Breast epithelium (tissue), 4 donors: Measurements from ENCODE around the gene KLF8. TPM values are rescaled to one million over a fixed set of nuclear protein-coding genes. Genes with fewer than 3 reads are reported as not detected.

Experiments used
- DNase-seq, 2 donors: peaks; one replicate each; pipeline ENCODE4 v3.0.0-alpha.2; 2019; ENCODE audit warnings: low spot score in 2 of 2
- H3K27ac ChIP-seq, 2 donors: fragments of 200-600 bp; sonication (generic) in 1 of 2; one replicate each; pipeline ENCODE4 v1.5.1; 2016 to 2019; ENCODE audit warnings: mild to moderate bottlenecking in 1 of 2
- H3K27me3 ChIP-seq, 2 donors: fragments of 200-600 bp; sonication (generic) in 1 of 2; one replicate each; pipeline versions ENCODE4 v1.5.1 to v1.6.0; 2017 to 2019; ENCODE audit warnings: control low read depth in 1 of 2, mild to moderate bottlenecking in 1 of 2
- H3K36me3 ChIP-seq: fragments of 200-600 bp; one replicate; pipeline ENCODE4 v1.5.1; 2019
- H3K4me1 ChIP-seq, 2 donors: fragments of 200-600 bp; sonication (generic); one replicate each; pipeline ENCODE4 v1.5.1; 2016 to 2019; ENCODE audit warnings: control low read depth in 1 of 2
- H3K4me3 ChIP-seq, 3 donors: fragments of 200-600 bp; sonication (generic); 1 replicate in 2 of 3; 2 replicates in 1 of 3; pipeline ENCODE4 v1.5.1; 2016 to 2019; ENCODE audit warnings: mild to moderate bottlenecking in 3 of 3, moderate library complexity in 2 of 3
- H3K9me3 ChIP-seq, 2 donors: fragments of 200-600 bp; sonication (generic) in 1 of 2; one replicate each; pipeline ENCODE4 v1.5.1; 2016 to 2019; ENCODE audit warnings: control low read depth in 1 of 2
- POLR2A ChIP-seq: fragments of 450-650 bp; IDR thresholded peaks from one replicate; pipeline ENCODE4 v1.6.1; 2016; ENCODE audit warnings: antibody characterized with exemption, mild to moderate bottlenecking, moderate library complexity
- POLR2AphosphoS5 ChIP-seq, 3 donors: sonication (generic); formaldehyde crosslinking; IDR thresholded peaks; one replicate each; pipeline ENCODE4 v1.6.1; 2017; ENCODE audit warnings: antibody characterized with exemption in 3 of 3
- intact Hi-C: fragments of 100-400 bp; cut with DNase I; formaldehyde crosslinking; loops from one replicate; pipeline ENCODE4 v1.15.1; 2023; ENCODE audit warnings: low total_unique reads
- total RNA-seq, 3 donors: library from RNA; depleted of rRNA; stranded (reverse); fragments of >200 nt; gene quantifications; one replicate each; pipeline ENCODE4 v1.1.0, GENCODE V29; 2016
- TF ChIP-seq, protein P1 (sequence below), 3 donors: fragments of 450-650 bp; IDR thresholded peaks; one replicate each; pipeline ENCODE4 v1.5.1; 2016 to 2017; ENCODE audit warnings: antibody characterized with exemption in 3 of 3, mild to moderate bottlenecking in 3 of 3, moderate library complexity in 3 of 3

The KLF8 gene
- total RNA-seq, 3 donors from 2014 or later = 23.6 to 27.4 (median 25.4) TPM

DNA sequence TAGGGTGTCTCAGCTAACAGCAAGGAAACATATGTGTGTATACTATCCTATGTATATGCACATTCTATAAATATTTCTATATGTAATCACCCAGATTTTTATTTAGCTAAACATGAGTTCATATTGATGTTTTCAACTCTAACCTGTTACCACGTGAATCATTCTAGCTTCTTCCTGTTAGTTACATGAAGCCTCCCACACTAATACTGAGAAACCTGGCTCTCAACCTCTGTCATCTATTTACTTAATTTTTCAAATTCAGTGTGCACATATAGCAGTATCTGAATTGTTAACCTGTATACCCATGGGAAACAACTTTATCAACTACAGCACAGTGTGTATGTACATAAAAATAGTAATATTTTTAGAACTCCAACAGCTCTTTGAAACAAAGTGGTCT, 57.3 kb downstream of the KLF8 start:
- Histone ChIP-seq H3K9me3 (peaks cover 0 to 23% of the 10 kb centered on the region in 2 donors), H3K27me3 (peaks cover 0 to 16% of the 10 kb centered on the region in 2 donors), H3K27ac (no peak overlapping the region), H3K36me3 (no peaks in the 10 kb centered on the region), H3K4me3 (no peak overlapping the region), H3K4me1 (no peaks in the 10 kb centered on the region)
- TF ChIP-seq, protein P1, sequence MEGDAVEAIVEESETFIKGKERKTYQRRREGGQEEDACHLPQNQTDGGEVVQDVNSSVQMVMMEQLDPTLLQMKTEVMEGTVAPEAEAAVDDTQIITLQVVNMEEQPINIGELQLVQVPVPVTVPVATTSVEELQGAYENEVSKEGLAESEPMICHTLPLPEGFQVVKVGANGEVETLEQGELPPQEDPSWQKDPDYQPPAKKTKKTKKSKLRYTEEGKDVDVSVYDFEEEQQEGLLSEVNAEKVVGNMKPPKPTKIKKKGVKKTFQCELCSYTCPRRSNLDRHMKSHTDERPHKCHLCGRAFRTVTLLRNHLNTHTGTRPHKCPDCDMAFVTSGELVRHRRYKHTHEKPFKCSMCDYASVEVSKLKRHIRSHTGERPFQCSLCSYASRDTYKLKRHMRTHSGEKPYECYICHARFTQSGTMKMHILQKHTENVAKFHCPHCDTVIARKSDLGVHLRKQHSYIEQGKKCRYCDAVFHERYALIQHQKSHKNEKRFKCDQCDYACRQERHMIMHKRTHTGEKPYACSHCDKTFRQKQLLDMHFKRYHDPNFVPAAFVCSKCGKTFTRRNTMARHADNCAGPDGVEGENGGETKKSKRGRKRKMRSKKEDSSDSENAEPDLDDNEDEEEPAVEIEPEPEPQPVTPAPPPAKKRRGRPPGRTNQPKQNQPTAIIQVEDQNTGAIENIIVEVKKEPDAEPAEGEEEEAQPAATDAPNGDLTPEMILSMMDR (IDR thresholded peaks at IDR 0.05) = no peak
- TF ChIP-seq POLR2A = no peak
- no peak for TF ChIP-seq POLR2AphosphoS5 (IDR thresholded peaks at IDR 0.05)
- DNase-seq = no peak
- intact Hi-C loops = no loop called here

DNA sequence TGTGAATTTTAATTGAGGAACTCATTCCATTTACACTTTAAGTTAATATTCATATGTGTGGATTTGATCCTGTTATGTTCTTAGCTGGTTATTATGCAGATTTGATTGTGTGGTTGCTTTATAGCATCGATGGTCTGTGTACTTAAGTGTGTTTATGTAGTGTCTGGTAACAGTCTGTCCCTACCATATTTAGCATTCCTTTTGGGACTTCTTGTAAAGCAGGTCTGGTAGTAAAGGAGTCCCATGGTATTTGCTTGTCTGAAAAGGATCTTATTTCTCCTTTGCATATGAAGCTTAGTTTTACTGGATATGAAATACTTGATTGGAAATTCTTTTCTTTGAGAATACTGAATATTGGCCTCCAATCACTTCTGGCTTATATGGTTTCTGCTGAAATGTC, 76.6 kb downstream of the KLF8 start:
- Histone ChIP-seq H3K27me3 (peaks cover 0 to 6% of the 10 kb centered on the region in 2 donors), H3K9me3 (peaks cover 0 to 4% of the 10 kb centered on the region in 2 donors), H3K4me3 (no peak overlapping the region), H3K27ac (no peak overlapping the region), H3K36me3 (no peaks in the 10 kb centered on the region), H3K4me1 (no peaks in the 10 kb centered on the region)
- TF ChIP-seq, protein P1 (IDR thresholded peaks at IDR 0.05) = no peak
- no peak for TF ChIP-seq POLR2AphosphoS5 (IDR thresholded peaks at IDR 0.05)
- no peak for TF ChIP-seq POLR2A
- DNase-seq = no peak
- intact Hi-C loops = no loop called here

DNA sequence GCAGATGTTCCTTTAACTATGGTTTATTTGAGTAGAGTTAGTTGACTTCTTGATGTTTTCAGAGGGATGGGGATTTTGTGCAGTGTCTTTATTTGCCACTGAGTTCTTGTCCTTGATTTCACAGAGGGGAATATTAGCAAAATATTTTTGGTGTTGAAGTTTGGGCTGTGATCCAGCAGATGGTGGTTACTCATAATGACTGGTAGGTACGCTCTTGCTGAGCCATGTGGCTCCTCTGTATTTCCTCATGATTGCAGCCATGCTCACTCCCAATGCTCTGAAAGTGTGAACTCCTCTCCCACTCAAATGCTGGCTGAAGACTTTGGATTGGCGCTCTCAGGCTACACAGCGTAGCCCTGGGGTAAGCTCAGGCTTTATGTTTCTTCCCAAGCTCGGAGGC, 77.7 kb downstream of the KLF8 start:
- no peak for DNase-seq
- intact Hi-C loops = no loop called here
- Histone ChIP-seq H3K27ac (no peak overlapping the region), H3K27me3 (peaks cover 0 to 6% of the 10 kb centered on the region in 2 donors), H3K4me1 (no peaks in the 10 kb centered on the region), H3K9me3 (peaks cover 0 to 4% of the 10 kb centered on the region in 2 donors), H3K4me3 (no peak overlapping the region), H3K36me3 (no peaks in the 10 kb centered on the region)
- TF ChIP-seq, protein P1 (IDR thresholded peaks at IDR 0.05) = no peak
- TF ChIP-seq POLR2AphosphoS5 (IDR thresholded peaks at IDR 0.05) (no peak), POLR2A (no peak)

DNA sequence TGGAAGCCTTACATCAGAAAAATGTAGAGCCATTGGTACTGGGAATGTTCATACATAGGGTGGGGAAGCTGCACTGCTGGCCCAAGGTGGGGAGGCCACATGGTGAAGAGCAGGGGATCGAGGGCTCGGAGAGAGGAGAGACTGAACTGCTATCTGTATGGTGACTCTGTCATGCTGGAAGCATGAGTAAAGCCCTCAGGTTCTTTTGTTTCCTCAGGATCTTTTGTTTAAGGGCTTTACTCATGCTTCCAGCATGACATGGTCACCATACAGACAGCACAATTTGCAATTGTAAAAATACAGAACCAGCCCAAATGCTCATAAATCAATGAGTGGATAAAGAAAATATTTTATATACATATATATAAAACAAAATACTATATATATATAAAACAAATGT, 78.4 kb downstream of the KLF8 start:
- H3K27me3 ChIP-seq = peaks cover 0 to 6% of the 10 kb centered on the region in 2 donors
- peaks cover 0 to 4% of the 10 kb centered on the region in 2 donors for H3K9me3 ChIP-seq
- no peaks in the 10 kb centered on the region for H3K36me3 ChIP-seq
- intact Hi-C loops = no loop called here
- H3K4me1 ChIP-seq = no peaks in the 10 kb centered on the region
- TF ChIP-seq POLR2AphosphoS5 (IDR thresholded peaks at IDR 0.05) = no peak
- TF ChIP-seq POLR2A = no peak
- TF ChIP-seq, protein P1 (IDR thresholded peaks at IDR 0.05) = no peak
- no peak overlapping the region for H3K27ac ChIP-seq
- DNase-seq = no peak
- H3K4me3 ChIP-seq = no peak overlapping the region

DNA sequence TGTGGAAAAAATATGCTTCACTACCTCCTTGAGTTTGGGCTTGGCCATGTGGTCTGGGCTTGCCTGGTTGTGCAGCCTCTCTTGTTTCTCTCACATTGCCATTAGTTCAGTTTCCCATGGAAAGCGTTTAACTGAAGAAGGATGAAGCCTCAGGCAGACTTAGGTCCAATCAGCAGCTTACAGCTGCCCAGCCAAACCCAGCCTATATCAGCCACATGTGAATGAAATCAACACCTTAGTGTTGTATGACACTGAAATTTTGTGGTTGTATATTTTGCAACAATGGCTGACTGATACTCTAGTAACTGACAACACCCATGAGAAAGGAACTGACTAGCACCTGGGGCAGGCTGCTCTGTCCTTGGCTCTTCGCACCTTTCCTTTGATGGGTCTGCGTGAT, 81.2 kb downstream of the KLF8 start:
- DNase-seq = no peak
- no peak for TF ChIP-seq POLR2A
- no peak for TF ChIP-seq POLR2AphosphoS5 (IDR thresholded peaks at IDR 0.05)
- TF ChIP-seq, protein P1 (IDR thresholded peaks at IDR 0.05) = no peak
- intact Hi-C loops = no loop called here

More for the DNA sequence above, 81.2 kb downstream of the KLF8 start:
- Histone ChIP-seq H3K4me3 (no peak overlapping the region), H3K27ac (no peak overlapping the region), H3K4me1 (no peaks in the 10 kb centered on the region), H3K27me3 (peaks cover 0 to 14% of the 10 kb centered on the region in 2 donors), H3K9me3 (no peaks in the 10 kb centered on the region), H3K36me3 (no peaks in the 10 kb centered on the region)
